ENCODE data around the gene TBCK. TPM values are rescaled to one million over a fixed set of nuclear protein-coding genes. Genes with fewer than 3 reads are reported as not detected.
"Not testable (repeated sequence)": the region's sequence is repeated elsewhere in the genome, so short reads cannot be mapped to it uniquely, and the experiment has no call there.

The TBCK gene
- total RNA-seq, 1 donor from 2014 or later: 24.4 TPM

- DNase-seq (ENCODE audit: extremely low read depth, low read depth, low spot score): no peak
Observed at GRCh38 chr4:106240699-106241098, 75.3 kb downstream of the TBCK start.

- DNase-seq (ENCODE audit: extremely low read depth, low read depth, low spot score): no peak
Observed at GRCh38 chr4:106238820-106239420, 77.1 kb downstream of the TBCK start.

GRCh38 chr4:106231931-106232330 is 84.1 kb downstream of the TBCK start:
- DNase-seq (ENCODE audit: extremely low read depth, low read depth, low spot score): no peak

GRCh38 chr4:106222548-106222947 is 93.5 kb downstream of the TBCK start:
- no peak for DNase-seq (ENCODE audit: extremely low read depth, low read depth, low spot score)

- not testable (repeated sequence) for DNase-seq (ENCODE audit: extremely low read depth, low read depth, low spot score)
Observed at GRCh38 chr4:106213291-106213690, 102.7 kb downstream of the TBCK start.

GRCh38 chr4:106210021-106210420 is 106.0 kb downstream of the TBCK start:
- no peak for DNase-seq (ENCODE audit: extremely low read depth, low read depth, low spot score)

GRCh38 chr4:106208481-106209460 is 107.2 kb downstream of the TBCK start:
- no peak for DNase-seq (ENCODE audit: extremely low read depth, low read depth, low spot score)

GRCh38 chr4:106201373-106201772 is 114.6 kb downstream of the TBCK start:
- DNase-seq (ENCODE audit: extremely low read depth, low read depth, low spot score): no peak

- DNase-seq (ENCODE audit: extremely low read depth, low read depth, low spot score): no peak
Observed at GRCh38 chr4:106195435-106195950, 120.5 kb downstream of the TBCK start.

- DNase-seq (ENCODE audit: extremely low read depth, low read depth, low spot score): no peak
Observed at GRCh38 chr4:106194801-106195200, 121.2 kb downstream of the TBCK start.

GRCh38 chr4:106192131-106192530 is 123.9 kb downstream of the TBCK start:
- no peak for DNase-seq (ENCODE audit: extremely low read depth, low read depth, low spot score)

GRCh38 chr4:106186201-106186600 is 129.8 kb downstream of the TBCK start:
- DNase-seq (ENCODE audit: extremely low read depth, low read depth, low spot score): no peak

GRCh38 chr4:106183551-106183950 is 132.5 kb downstream of the TBCK start:
- DNase-seq (ENCODE audit: extremely low read depth, low read depth, low spot score): no peak

- no peak for DNase-seq (ENCODE audit: extremely low read depth, low read depth, low spot score)
Observed at GRCh38 chr4:106172861-106173260, 143.1 kb downstream of the TBCK start.

GRCh38 chr4:106165351-106166010 is 150.5 kb downstream of the TBCK start:
- DNase-seq (ENCODE audit: extremely low read depth, low read depth, low spot score): no peak

- DNase-seq (ENCODE audit: extremely low read depth, low read depth, low spot score): no peak
Observed at GRCh38 chr4:106162278-106162677, 153.7 kb downstream of the TBCK start.

GRCh38 chr4:106160560-106160959 is 155.4 kb downstream of the TBCK start:
- DNase-seq (ENCODE audit: extremely low read depth, low read depth, low spot score): no peak

- DNase-seq (ENCODE audit: extremely low read depth, low read depth, low spot score): no peak
Observed at GRCh38 chr4:106149911-106150310, 166.1 kb downstream of the TBCK start.

- no peak for DNase-seq (ENCODE audit: extremely low read depth, low read depth, low spot score)
Observed at GRCh38 chr4:106149026-106149425, 167.0 kb downstream of the TBCK start.

- no peak for DNase-seq (ENCODE audit: extremely low read depth, low read depth, low spot score)
Observed at GRCh38 chr4:106142616-106143127, 173.3 kb downstream of the TBCK start.

GRCh38 chr4:106140601-106141000 is 175.4 kb downstream of the TBCK start:
- DNase-seq (ENCODE audit: extremely low read depth, low read depth, low spot score): no peak
